GM12878 (cell line): ENCODE measurements around the gene UBE2QL1. TPM values are rescaled to one million over a fixed set of nuclear protein-coding genes. Genes with fewer than 3 reads are reported as not detected.

ENCODE experiments used
- ATAC-seq: fragments of 200-7000 bp; cut with Tn5 transposase; 3 replicates; pipeline ENCODE4 v1.9.1; 2020; ENCODE audit warnings: mild to moderate bottlenecking, moderate library complexity
- BruUV-seq: library from RNA; stranded (reverse); fragments of 400-500 nt; replicated peaks from 2 replicates; lab custom pipeline; 2021; lab: Mats Ljungman, UMichigan
- CTCF ChIA-PET: fragments of 300-600 bp; sonication (Branson Sonifier 250); formaldehyde crosslinking; extraction: SDS; loops from one replicate; lab custom pipeline; 2021; ENCODE audit warnings: inconsistent platforms; lab: Yijun Ruan, JAX
- POLR2A ChIA-PET: fragments of 350-600 bp; formaldehyde crosslinking; extraction: SDS; loops from one replicate; lab custom pipeline; 2021; ENCODE audit warnings: inconsistent platforms; lab: Charles Lee
- RAD21 ChIA-PET: fragments of 300-600 bp; sonication (Branson Sonifier 250); formaldehyde crosslinking; loops from one replicate; lab custom pipeline; 2023; ENCODE audit warnings: antibody characterized with exemption; ENCODE audit not compliant: unreplicated experiment; lab: Charles Lee
- SMC1A ChIA-PET: fragments of 300-600 bp; sonication (Branson Sonifier 250); formaldehyde crosslinking; loops from one replicate; lab custom pipeline; 2023; ENCODE audit not compliant: unreplicated experiment, uncharacterized antibody; lab: Charles Lee
- DNase-seq: peaks from one replicate; pipeline ENCODE4 v3.0.0-alpha.2; 2011; ENCODE audit warnings: low read depth, low spot score
- FAIRE-seq: peaks from 3 replicates; lab custom pipeline; 2011; peaks lifted over from hg19 to GRCh38; lab: Jason Lieb, UNC
- H2AFZ ChIP-seq: 2 replicates; pipeline ENCODE4 v1.6.0; 2011; ENCODE audit warnings: low read depth, low read length, control low read depth; ENCODE audit not compliant: control insufficient read depth
- H3K27ac ChIP-seq: 2 replicates; pipeline ENCODE4 v1.5.1; 2011; ENCODE audit warnings: control low read depth; ENCODE audit not compliant: control insufficient read depth, insufficient read depth
- H3K27me3 ChIP-seq, 2 experiments: replicated peaks in 1 of 2; 2 replicates each; pipeline versions ENCODE4 v1.6.0 to v1.6.1; 2011; ENCODE audit warnings: low read length in 1 of 2; ENCODE audit not compliant: control insufficient read depth in 2 of 2, insufficient read depth in 2 of 2
- H3K36me3 ChIP-seq, 2 experiments: 2 replicates each; pipeline ENCODE4 v1.5.1; 2011; ENCODE audit warnings: low read length in 1 of 2; ENCODE audit not compliant: control insufficient read depth in 2 of 2, insufficient read depth in 2 of 2
- H3K4me1 ChIP-seq: 2 replicates; pipeline ENCODE4 v1.6.1; 2011; ENCODE audit warnings: mild to moderate bottlenecking, low read length, moderate library complexity, mixed read lengths; ENCODE audit not compliant: control insufficient read depth, insufficient read depth
- H3K4me2 ChIP-seq: 2 replicates; pipeline ENCODE4 v1.6.0; 2011; ENCODE audit warnings: control low read depth; ENCODE audit not compliant: control insufficient read depth, insufficient read depth
- H3K4me3 ChIP-seq: fragments of 200-600 bp; sonication (generic); 2 replicates; pipeline ENCODE4 v1.5.1; 2016
- H3K79me2 ChIP-seq: 2 replicates; pipeline ENCODE4 v1.6.0; 2011; ENCODE audit warnings: low read length; ENCODE audit not compliant: control insufficient read depth, insufficient read depth
- H3K9ac ChIP-seq: 2 replicates; pipeline ENCODE4 v1.8.0; 2011; ENCODE audit warnings: low read length, control low read depth, mixed read lengths; ENCODE audit not compliant: control insufficient read depth, insufficient read depth
- H3K9me3 ChIP-seq: replicated peaks from 3 replicates; pipeline ENCODE4 v1.5.1; 2011; ENCODE audit warnings: mild to moderate bottlenecking, low read length; ENCODE audit not compliant: control insufficient read depth, insufficient read depth
- H4K20me1 ChIP-seq: 2 replicates; pipeline ENCODE4 v1.6.0; 2011; ENCODE audit not compliant: control insufficient read depth, insufficient read depth
- ASH2L ChIP-seq: fragments of 300-600, 200-600 bp; sonication (generic); IDR thresholded peaks from 2 replicates; pipeline ENCODE4 v1.6.1; 2017; ENCODE audit warnings: low read depth, mild to moderate bottlenecking, borderline replicate concordance
- RCOR1 ChIP-seq: conservative IDR thresholded peaks from 2 replicates; pipeline ENCODE4 v1.6.1; 2012; ENCODE audit warnings: low read depth, low read length, improper control_type of control experiment
- STAT1 ChIP-seq: fragments of 450-650 bp; conservative IDR thresholded peaks from 2 replicates; pipeline ENCODE4 v1.6.1; 2014; ENCODE audit warnings: antibody characterized with exemption, mild to moderate bottlenecking
- SUZ12 ChIP-seq: fragments of 200-600 bp; sonication (generic); IDR thresholded peaks from one replicate; pipeline ENCODE4 v1.6.1; 2018; ENCODE audit warnings: antibody characterized with exemption, mild to moderate bottlenecking; ENCODE audit not compliant: unreplicated experiment
- ZNF274 ChIP-seq: IDR thresholded peaks from one replicate; pipeline ENCODE4 v1.8.0; 2011; ENCODE audit not compliant: insufficient read length, insufficient read depth
- WGBS: methylation state at CpG from one replicate; pipeline ENCODE4 v1.1.6; 2016; ENCODE audit warnings: low lambda C conversion rate; ENCODE audit not compliant: insufficient replicate concordance, insufficient coverage; ENCODE audit errors: missing lambda C conversion rate; 5-methylcytosine and 5-hydroxymethylcytosine counted together
- in situ Hi-C: fragments of 300-500 bp; cut with MboI; formaldehyde crosslinking; loops from 9 replicates; pipeline ENCODE4 v1.14.3; 2018; ENCODE audit warnings: mixed read lengths
- intact Hi-C: fragments of 100-400 bp; cut with micrococcal nuclease; formaldehyde crosslinking; loops from one replicate; pipeline ENCODE4 v1.14.2; 2022; ENCODE audit not compliant: unreplicated experiment
- polyA plus RNA-seq, 11 experiments: library from polyadenylated mRNA; depleted of rRNA in 4 of 11; unstranded in 6 of 11; stranded (reverse) in 5 of 11; fragments of >200 nt; fragmentation: Nextera tagmentation in 4 of 11; fragmentation: Illumina TruSeq in 1 of 11; extraction: Ambion mirVana in 4 of 11; extraction: Trizol in 1 of 11; gene quantifications; 1 replicate in 1 of 11; 2 replicates in 10 of 11; pipeline versions ENCODE4 v1.2.1 to v1.2.3, GENCODE V29; 2011 to 2016; ENCODE audit warnings: inconsistent platforms in 2 of 11, missing spikeins in 2 of 11, low read depth in 1 of 11
- total RNA-seq, 4 experiments: library from RNA; depleted of rRNA in 3 of 4; stranded (reverse); fragments of >200 nt in 3 of 4; fragmentation: Illumina TruSeq in 1 of 4; extraction: Trizol in 1 of 4; gene quantifications; 2 replicates each; pipeline versions ENCODE4 v1.2.1 to v1.2.3, GENCODE V29; 2013 to 2021
- TF ChIP-seq, protein P1 (sequence below): IDR thresholded peaks from 2 replicates; pipeline ENCODE4 v1.6.1; 2012; ENCODE audit warnings: improper control_type of control experiment, low read depth, low read length; ENCODE audit not compliant: insufficient replicate concordance
- TF ChIP-seq, protein P2 (sequence below), 3 experiments: IDR thresholded peaks in 2 of 3; conservative IDR thresholded peaks in 1 of 3; 2 replicates each; pipeline ENCODE4 v1.5.1; 2011; ENCODE audit warnings: low read depth in 3 of 3, low read length in 3 of 3, mild to moderate bottlenecking in 3 of 3, control low read depth in 2 of 3, moderate library complexity in 2 of 3, inconsistent platforms in 1 of 3, mixed read lengths in 1 of 3; ENCODE audit not compliant: control insufficient read depth in 2 of 3, insufficient read depth in 1 of 3; ENCODE audit errors: extremely low read depth in 1 of 3

Gene UBE2QL1
- total and polyA plus RNA-seq, 10 of the 15 experiments (the other 5 are each of a cell fraction or from before 2014, with no cell fraction given): 0.03 to 0.62 (median 0.04) TPM; not detected in 6

DNA sequence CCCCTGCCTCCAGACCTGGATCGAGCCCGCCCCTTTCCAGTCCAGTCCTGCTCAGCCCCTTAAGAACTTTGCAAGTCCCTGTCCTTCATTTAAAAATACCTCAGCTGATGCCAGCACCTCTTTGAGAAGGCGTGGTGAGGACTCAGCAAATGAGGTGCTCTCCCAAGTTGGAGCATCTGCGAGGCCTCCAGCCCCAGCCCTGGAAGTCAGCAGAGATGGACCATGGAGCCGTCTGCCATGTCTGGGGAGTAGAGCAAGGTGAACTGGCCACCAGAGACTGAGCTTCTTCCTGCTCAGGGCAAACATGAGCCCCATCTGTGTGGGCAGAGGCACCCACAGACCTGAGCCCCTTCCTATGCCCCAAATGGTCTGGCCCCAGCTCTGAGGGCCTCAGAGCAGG is 71.5 kb downstream of the UBE2QL1 start (continued):
- TF ChIP-seq, protein P1, sequence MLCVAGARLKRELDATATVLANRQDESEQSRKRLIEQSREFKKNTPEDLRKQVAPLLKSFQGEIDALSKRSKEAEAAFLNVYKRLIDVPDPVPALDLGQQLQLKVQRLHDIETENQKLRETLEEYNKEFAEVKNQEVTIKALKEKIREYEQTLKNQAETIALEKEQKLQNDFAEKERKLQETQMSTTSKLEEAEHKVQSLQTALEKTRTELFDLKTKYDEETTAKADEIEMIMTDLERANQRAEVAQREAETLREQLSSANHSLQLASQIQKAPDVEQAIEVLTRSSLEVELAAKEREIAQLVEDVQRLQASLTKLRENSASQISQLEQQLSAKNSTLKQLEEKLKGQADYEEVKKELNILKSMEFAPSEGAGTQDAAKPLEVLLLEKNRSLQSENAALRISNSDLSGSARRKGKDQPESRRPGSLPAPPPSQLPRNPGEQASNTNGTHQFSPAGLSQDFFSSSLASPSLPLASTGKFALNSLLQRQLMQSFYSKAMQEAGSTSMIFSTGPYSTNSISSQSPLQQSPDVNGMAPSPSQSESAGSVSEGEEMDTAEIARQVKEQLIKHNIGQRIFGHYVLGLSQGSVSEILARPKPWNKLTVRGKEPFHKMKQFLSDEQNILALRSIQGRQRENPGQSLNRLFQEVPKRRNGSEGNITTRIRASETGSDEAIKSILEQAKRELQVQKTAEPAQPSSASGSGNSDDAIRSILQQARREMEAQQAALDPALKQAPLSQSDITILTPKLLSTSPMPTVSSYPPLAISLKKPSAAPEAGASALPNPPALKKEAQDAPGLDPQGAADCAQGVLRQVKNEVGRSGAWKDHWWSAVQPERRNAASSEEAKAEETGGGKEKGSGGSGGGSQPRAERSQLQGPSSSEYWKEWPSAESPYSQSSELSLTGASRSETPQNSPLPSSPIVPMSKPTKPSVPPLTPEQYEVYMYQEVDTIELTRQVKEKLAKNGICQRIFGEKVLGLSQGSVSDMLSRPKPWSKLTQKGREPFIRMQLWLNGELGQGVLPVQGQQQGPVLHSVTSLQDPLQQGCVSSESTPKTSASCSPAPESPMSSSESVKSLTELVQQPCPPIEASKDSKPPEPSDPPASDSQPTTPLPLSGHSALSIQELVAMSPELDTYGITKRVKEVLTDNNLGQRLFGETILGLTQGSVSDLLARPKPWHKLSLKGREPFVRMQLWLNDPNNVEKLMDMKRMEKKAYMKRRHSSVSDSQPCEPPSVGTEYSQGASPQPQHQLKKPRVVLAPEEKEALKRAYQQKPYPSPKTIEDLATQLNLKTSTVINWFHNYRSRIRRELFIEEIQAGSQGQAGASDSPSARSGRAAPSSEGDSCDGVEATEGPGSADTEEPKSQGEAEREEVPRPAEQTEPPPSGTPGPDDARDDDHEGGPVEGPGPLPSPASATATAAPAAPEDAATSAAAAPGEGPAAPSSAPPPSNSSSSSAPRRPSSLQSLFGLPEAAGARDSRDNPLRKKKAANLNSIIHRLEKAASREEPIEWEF: no peak
- TF ChIP-seq, protein P2, sequence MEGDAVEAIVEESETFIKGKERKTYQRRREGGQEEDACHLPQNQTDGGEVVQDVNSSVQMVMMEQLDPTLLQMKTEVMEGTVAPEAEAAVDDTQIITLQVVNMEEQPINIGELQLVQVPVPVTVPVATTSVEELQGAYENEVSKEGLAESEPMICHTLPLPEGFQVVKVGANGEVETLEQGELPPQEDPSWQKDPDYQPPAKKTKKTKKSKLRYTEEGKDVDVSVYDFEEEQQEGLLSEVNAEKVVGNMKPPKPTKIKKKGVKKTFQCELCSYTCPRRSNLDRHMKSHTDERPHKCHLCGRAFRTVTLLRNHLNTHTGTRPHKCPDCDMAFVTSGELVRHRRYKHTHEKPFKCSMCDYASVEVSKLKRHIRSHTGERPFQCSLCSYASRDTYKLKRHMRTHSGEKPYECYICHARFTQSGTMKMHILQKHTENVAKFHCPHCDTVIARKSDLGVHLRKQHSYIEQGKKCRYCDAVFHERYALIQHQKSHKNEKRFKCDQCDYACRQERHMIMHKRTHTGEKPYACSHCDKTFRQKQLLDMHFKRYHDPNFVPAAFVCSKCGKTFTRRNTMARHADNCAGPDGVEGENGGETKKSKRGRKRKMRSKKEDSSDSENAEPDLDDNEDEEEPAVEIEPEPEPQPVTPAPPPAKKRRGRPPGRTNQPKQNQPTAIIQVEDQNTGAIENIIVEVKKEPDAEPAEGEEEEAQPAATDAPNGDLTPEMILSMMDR (IDR thresholded peaks at IDR 0.05 in 2 of 3, conservative IDR thresholded peaks at IDR 0.05 in 1 of 3; ENCODE audit: control insufficient read depth in 2 of 3, extremely low read depth in 1 of 3, insufficient read depth in 1 of 3, low read depth in 3 of 3, low read length in 3 of 3): no peak
- TF ChIP-seq ASH2L (no peak), ZNF274 (no peak), SUZ12 (no peak)

DNA sequence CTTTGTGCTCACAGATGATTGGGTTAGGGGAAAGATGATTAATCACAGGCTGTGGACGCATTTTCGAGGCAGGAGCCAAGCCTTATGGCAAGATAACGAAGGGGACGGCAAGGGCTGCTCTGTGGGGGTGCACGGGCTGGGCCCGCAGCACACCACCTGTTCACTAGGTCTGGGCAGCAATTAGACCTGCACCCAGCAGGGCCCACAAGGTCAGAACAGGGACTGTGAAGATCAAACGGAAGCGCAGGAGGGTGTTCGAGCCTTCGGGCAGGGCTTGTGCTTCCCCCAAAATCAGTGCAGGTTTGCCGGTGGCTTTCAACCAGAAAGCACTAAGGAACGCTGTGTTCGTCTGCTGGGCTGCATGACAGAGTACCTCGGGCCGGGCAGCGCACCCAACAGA is 73.7 kb downstream of the UBE2QL1 start:
- H3K27me3 ChIP-seq: peaks cover 0 to 4% of the 10 kb centered on the region in 2 experiments; a peak in 2 of 4 replicates
- POLR2A ChIA-PET: no interaction called here
- FAIRE-seq (no peak), ATAC-seq (no peak), DNase-seq (no peak)
- no peaks in the 10 kb centered on the region for H3K36me3 ChIP-seq
- H3K4me2 ChIP-seq: no peak overlapping the region
- no peaks in the 10 kb centered on the region for H4K20me1 ChIP-seq
- H3K9me3 ChIP-seq: no peaks in the 10 kb centered on the region; the same call in 2 of the 3 replicates
- H3K79me2 ChIP-seq: no peaks in the 10 kb centered on the region
- SMC1A ChIA-PET: no interaction called here
- H3K27ac ChIP-seq: no peak overlapping the region
- no peaks in the 10 kb centered on the region for H3K4me1 ChIP-seq
- H3K9ac ChIP-seq: no peak overlapping the region
- 68% methylated on average over 16 of the region's 16 CpGs for WGBS
- H2AFZ ChIP-seq: no peak overlapping the region
- RAD21 ChIA-PET: no interaction called here
- intact Hi-C loops (no loop called here), in situ Hi-C loops (no loop called here)
- no peak for TF ChIP-seq RCOR1
- TF ChIP-seq STAT1: no peak
- H3K4me3 ChIP-seq: no peak overlapping the region
- CTCF ChIA-PET: no interaction called here
- no TSS peak for BruUV-seq
